ENCODE measurements around the gene WLS.

Gene WLS

DNA sequence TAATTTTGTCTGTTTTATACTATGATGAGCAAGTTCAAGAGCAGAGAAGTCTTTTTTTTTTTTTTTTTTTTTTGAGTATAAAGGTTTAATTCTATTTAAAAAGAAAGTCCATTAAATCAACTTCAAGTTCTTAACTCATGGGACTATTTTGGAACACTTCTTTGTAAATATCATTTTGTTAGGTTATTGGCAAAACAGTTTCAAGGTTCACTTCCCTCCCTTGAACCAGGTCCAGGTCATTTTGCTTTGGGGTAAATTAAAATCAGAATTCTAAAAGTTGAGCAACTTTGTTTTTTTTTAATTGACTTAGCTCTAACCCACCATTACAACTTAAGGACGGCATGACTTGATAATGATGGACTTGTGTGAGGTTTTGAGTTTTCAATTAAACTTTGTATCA is 72.3 kb downstream of the WLS start:
- Histone ChIP-seq H3K4me3 (ENCODE audit: low read depth, low read length) (no peak overlapping the region), H3K9me3 (ENCODE audit: control insufficient read depth, low read length) (no peaks in the 10 kb centered on the region), H3K27me3 (ENCODE audit: control insufficient read depth, insufficient read depth, low read length) (no peaks in the 10 kb centered on the region), H3K9ac (no peak overlapping the region), H3K27ac (no peak overlapping the region), H3K4me1 (no peaks in the 10 kb centered on the region), H3K36me3 (ENCODE audit: control insufficient read depth, insufficient read depth, low read length) (no peaks in the 10 kb centered on the region), H2AFZ (no peak overlapping the region), H3K79me2 (no peaks in the 10 kb centered on the region), H3K4me2 (ENCODE audit: low read length) (no peak overlapping the region)
- no peak for TF ChIP-seq CTCF (IDR thresholded peaks at IDR 0.05)

DNA sequence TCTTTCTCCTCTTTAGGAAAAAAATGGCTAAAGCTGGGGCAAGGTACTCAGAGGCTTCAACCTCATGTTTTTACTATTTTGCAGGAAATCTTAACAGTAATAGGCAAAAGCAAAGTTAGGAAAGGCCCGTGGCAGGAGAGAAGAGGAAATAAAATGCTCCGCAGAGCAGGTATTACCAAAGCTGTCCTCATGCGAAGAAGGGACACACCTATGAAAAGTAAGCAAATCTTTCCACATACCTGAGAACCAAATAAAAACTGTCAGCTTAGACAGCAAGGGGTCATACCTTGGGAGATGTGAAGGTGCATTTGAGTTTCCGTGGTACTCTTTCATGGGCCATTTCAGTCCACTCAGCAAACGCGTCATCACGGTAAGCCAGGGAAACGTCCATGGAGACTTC is 73.5 kb downstream of the WLS start:
- no peak for TF ChIP-seq CTCF (IDR thresholded peaks at IDR 0.05)
- Histone ChIP-seq H3K27ac (no peak overlapping the region), H3K27me3 (ENCODE audit: control insufficient read depth, insufficient read depth, low read length) (no peaks in the 10 kb centered on the region), H2AFZ (no peak overlapping the region), H3K4me3 (ENCODE audit: low read depth, low read length) (no peak overlapping the region), H3K4me2 (ENCODE audit: low read length) (no peak overlapping the region), H3K4me1 (no peaks in the 10 kb centered on the region), H3K9ac (no peak overlapping the region), H3K9me3 (ENCODE audit: control insufficient read depth, low read length) (no peaks in the 10 kb centered on the region), H3K79me2 (no peaks in the 10 kb centered on the region), H3K36me3 (ENCODE audit: control insufficient read depth, insufficient read depth, low read length) (no peaks in the 10 kb centered on the region)

- Histone ChIP-seq H3K36me3 (ENCODE audit: control insufficient read depth, insufficient read depth, low read length) (no peaks in the 10 kb centered on the region), H3K79me2 (no peaks in the 10 kb centered on the region), H3K4me3 (ENCODE audit: low read depth, low read length) (no peak overlapping the region), H3K4me1 (no peaks in the 10 kb centered on the region), H3K9me3 (ENCODE audit: control insufficient read depth, low read length) (no peaks in the 10 kb centered on the region), H3K27ac (no peak overlapping the region), H2AFZ (no peak overlapping the region), H3K9ac (no peak overlapping the region), H3K27me3 (ENCODE audit: control insufficient read depth, insufficient read depth, low read length) (no peaks in the 10 kb centered on the region), H3K4me2 (ENCODE audit: low read length) (no peak overlapping the region)
- no peak for TF ChIP-seq CTCF (IDR thresholded peaks at IDR 0.05)
Observed at GRCh38 chr1:68157416-68157815, 74.9 kb downstream of the WLS start.

GRCh38 chr1:68151690-68152089 is 80.6 kb downstream of the WLS start:
- Histone ChIP-seq H3K79me2 (no peaks in the 10 kb centered on the region), H3K9ac (no peak overlapping the region), H3K27me3 (ENCODE audit: control insufficient read depth, insufficient read depth, low read length) (no peaks in the 10 kb centered on the region), H3K4me1 (no peaks in the 10 kb centered on the region), H2AFZ (no peak overlapping the region), H3K36me3 (ENCODE audit: control insufficient read depth, insufficient read depth, low read length) (no peaks in the 10 kb centered on the region), H3K27ac (no peak overlapping the region), H3K4me3 (ENCODE audit: low read depth, low read length) (no peak overlapping the region), H3K9me3 (ENCODE audit: control insufficient read depth, low read length) (no peaks in the 10 kb centered on the region), H3K4me2 (ENCODE audit: low read length) (no peak overlapping the region)
- no peak for TF ChIP-seq CTCF (IDR thresholded peaks at IDR 0.05)

DNA sequence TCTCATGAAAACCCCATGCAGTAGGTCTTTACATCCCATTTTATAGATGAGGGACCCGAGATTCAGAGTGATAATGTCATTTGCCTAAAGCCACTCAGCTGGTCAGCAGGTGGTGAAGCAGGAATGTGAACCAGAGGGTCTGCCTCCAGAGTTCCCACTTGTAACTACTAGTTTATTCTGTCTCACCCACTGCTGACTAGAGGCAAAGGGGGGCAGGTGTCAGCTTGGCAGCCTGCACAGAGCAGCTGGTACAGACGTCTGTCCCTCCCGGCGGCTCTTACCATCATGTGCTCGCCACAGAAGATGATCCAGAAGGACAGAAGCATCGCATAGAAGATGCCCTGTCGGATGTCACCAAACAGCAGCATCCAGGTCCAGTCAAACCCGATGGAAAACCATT is 82.4 kb downstream of the WLS start:
- TF ChIP-seq CTCF (IDR thresholded peaks at IDR 0.05), result no peak
- H3K27ac ChIP-seq, result no peak overlapping the region
- no peaks in the 10 kb centered on the region for H3K27me3 ChIP-seq (ENCODE audit: control insufficient read depth, insufficient read depth, low read length)
- H3K4me1 ChIP-seq, result peaks cover 8% of the 10 kb centered on the region
- H3K79me2 ChIP-seq, result no peaks in the 10 kb centered on the region
- no peak overlapping the region for H3K9ac ChIP-seq
- no peak overlapping the region for H2AFZ ChIP-seq
- H3K4me2 ChIP-seq (ENCODE audit: low read length), result no peak overlapping the region
- H3K36me3 ChIP-seq (ENCODE audit: control insufficient read depth, insufficient read depth, low read length), result no peaks in the 10 kb centered on the region
- H3K9me3 ChIP-seq (ENCODE audit: control insufficient read depth, low read length), result no peaks in the 10 kb centered on the region
- no peak overlapping the region for H3K4me3 ChIP-seq (ENCODE audit: low read depth, low read length)

All from parathyroid adenoma (tissue), 2 donors.